Stimulated activated naive CD8-positive, alpha-beta T cell treated with anti-CD3 and anti-CD28 coated beads, Interleukin-15, Interleukin-2, amounts not matched to agents 100 U/mL and 50 U/mL, for 24 hours (primary cell): ENCODE data around the gene ACAP1.
"Not testable (repeated sequence)": the region's sequence is repeated elsewhere in the genome, so short reads cannot be mapped to it uniquely, and the experiment has no call there.

Source experiments
- ATAC-seq: fragments of 150-1000 bp; cut with Tn5 transposase; one replicate; pipeline ENCODE4 v1.10.0; 2021
- DNase-seq: peaks from one replicate; pipeline ENCODE4 v3.0.0; 2021

ACAP1 gene

DNA sequence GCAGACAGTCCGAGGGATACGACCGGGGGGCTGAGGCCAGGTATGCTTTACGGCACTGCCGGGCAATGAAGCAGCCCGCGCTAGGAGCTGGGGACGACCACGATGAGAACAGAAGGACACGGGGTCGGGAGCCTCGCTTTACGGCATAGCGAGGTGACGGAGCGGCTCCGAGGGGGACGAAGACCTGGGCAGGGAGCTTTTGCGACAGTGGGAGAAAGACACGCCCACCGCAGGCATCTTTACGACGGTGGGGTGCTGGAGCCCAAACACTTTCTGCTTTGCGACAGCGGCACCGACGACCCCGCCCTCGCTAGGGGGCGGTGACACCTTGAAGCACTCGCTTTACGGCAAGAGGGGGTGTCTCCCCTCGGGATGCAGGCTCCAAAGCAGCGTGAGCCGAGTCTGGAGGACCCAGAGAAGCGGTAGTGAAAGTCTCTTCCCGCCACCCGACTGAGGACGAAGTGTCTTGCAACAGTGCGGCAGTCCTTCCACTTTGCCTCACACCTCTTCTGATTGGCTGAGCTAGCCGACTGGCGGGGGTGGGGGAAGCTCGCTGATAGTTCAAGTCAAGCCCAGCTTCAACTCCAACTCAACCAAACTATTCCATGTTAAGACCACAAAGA, 6.8 kb upstream of the ACAP1 start:
- ATAC-seq (peak; percentile 76), DNase-seq (peak; percentile 94)

DNA sequence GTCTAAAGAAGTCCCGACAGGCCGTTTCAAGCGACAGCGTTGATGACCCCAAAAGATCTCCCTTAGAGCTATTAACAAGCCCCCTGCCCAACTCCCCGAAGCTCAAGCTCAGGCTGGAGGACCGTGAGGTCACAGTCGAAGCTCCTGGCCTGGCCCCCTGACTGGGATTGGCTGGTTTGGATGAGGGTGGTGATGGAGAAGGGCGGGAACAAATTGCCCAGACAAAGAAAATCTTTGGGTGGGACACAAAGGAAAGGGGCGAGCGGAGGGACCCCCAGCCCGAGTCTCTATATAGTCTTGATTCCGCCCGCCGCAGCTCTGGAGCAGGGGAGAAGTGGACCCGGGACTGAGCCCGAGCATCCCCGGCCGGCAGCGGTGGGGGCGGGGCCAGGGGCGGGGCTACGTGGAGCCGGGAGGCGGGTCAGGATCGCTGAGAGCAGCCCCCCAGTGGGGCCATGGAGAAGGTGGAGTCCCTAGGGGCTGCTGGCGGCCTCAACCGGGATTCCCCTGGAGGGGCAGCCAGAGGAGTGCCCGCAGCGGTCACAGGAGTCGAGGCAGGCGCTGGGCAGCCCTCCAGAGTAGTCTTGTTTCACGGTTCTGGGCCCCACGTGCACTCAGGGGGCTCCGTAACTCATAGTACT, 6.2 kb upstream of the ACAP1 start:
- peak; percentile 70 for ATAC-seq
- DNase-seq: peak; percentile 85

DNA sequence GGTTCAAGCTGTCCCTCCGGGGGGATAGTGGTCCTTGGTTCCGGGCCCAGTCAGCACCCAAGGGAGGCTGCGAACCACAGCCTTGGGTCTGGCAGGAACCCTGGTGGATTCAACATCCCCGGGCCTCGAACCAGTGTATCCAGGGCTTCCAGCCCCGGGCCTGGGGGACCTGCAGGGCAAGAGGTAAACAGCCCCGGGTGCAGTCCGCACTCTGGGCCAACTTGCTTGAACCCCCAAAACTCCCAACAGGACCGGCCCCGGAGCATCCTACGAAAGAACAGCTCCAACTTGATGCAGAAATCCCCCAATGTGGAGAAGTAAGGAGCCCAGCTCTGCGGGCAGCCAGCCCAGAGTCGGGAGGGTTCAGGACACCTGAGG, 5.7 kb upstream of the ACAP1 start:
- no peak for DNase-seq
- ATAC-seq: no peak

DNA sequence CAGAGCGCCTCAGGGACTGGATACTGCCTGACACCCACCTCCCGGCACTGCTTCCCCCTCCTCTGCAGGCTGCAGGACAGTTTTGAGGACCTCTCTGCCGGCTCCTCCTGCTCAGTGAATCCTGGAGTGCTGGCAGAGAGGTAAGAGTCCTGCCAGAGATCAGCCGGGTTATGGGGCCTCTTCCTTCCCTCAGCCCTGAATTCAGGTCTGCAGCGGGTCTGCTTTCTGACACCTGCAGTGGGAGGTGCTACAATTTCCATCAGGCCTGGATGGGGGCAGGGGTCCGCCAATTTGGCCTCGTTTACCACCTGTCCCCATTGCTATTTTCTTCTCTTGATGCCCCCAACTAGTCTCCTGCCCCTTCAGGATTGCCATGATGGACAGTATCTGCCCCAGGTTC, 4.2 kb upstream of the ACAP1 start:
- no peak for DNase-seq

DNA sequence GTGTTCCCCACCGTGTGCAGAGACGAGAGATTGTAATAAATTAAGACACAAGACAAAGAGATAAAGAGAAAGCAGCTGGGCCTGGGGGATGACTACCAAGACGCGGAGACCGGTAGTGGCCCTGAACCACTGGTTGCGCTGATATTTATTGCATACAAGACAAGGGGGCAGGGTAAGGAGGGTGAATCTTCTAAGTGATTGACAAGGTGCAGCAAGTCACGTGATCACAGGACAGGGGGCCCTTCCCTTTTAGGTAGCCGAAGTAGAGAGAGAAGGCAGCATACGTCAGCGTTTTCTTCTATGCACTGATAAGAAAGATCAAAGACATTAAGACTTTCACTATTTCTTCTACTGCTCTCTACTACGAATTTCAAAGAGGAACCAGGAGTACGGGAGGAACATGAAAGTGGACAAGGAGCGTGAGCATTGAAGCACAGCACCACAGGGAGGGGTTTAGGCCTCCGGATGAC, 3.7 kb upstream of the ACAP1 start:
- not testable (repeated sequence) for ATAC-seq, DNase-seq

More for the DNA sequence above, 4.2 kb upstream of the ACAP1 start:
- no peak for ATAC-seq

DNA sequence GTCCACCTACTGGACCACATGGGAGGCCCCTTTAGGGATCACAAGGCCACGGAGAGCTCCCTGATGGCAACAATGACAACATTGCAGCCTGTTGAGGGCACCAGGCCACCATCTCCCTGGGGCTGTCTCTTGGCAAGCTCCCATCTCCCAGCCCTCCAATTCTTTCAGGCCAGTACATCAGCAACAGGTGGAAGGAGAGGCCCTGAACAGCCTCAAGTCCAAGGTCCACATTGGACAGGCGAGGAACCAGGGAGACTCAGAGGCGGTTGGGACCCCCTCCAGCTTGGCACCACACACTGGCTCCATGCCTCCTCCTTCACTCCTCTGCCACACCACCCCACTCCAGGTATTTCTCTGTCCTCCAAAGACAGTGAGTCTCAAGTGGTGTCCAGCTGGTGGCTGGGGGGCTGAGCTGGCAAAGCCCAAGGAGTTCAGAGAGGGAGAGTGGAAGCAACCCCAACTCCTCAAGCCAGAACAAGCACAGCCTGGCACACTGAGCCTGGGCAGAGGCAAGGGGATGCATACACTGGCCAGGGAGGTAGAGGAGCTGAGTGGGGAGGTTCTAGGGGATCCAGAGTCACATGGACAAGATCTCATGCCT, 1.3 kb upstream of the ACAP1 start:
- no peak for DNase-seq
- no peak for ATAC-seq

DNA sequence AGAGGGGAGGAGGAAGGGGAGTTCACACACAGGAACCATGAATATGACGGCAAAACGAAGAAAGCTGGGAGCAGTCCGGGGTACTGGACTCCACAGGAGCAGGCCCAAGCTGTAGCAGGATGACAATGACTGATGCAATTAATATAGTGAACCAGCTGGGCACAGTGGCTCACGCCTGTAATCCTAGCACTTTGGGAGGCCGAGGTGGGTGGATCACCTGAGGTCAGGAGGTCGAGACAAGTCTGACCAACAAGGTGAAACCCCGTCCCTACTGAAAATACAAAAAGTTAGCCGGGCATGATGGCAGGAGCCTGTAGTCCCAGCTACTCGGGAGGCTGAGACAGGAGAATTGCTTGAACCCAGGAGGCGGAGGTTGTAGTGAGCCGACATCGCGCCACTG, 564 bp upstream of the ACAP1 start:
- not testable (repeated sequence) for ATAC-seq, DNase-seq

DNA sequence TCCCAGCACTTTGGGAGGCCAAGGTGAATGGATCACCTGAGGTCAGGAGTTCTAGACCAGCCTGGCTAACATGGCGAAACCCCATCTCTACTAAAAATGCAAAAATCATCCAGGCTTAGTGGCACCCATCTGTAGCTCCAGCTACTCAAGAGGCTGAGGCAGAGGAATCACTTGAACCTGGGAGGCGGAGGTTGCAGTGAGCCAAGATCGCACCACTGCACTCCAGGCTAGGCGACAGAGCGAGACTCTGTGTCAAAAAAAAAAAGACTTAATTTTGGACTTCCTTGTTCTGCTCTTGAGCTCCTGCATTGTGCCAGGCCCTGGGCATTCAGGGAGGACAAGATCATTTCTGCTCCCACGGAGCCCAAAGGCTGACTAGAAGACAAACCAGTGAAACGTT, 1.3 kb downstream of the ACAP1 start:
- ATAC-seq, DNase-seq: not testable (repeated sequence)

DNA sequence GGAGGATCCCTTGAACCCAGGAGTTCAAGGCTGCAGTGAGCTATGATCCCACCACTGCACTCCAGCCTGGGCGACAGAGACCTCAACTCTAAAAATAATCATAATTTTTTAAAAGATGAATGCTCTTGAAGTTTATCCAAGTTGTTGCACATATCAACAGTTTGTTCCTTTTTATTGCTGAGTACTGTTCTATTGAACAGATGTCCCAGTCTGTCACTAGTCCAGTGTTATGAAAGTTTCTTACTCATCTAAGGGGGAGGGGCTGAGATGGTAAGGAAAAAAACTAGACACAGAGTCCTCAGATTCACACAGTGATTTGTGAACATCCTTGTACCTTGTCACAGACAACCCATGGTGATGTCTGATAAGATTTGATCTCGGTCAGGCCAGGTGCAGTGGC, 3.9 kb downstream of the ACAP1 start:
- ATAC-seq (no peak), DNase-seq (no peak)

DNA sequence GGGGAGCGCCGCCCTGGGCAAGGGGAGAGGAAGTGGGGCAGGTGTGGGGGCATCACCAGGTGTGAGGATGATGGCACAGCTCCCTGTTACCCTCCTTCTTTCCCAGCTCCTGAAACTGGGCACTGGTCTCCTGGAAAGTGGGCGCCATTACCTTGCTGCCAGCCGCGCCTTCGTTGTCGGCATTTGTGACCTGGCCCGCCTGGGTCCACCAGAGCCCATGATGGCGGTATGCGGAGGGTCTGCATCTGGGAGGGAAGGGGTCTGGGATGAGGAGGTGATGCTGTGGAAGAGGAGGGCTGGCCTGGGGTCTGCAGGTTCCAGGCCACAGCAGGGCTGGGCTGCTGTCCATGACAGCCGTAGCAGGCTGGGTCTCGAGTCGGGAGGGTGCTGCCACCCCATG, 5.5 kb downstream of the ACAP1 start:
- DNase-seq: no peak
- ATAC-seq: no peak

DNA sequence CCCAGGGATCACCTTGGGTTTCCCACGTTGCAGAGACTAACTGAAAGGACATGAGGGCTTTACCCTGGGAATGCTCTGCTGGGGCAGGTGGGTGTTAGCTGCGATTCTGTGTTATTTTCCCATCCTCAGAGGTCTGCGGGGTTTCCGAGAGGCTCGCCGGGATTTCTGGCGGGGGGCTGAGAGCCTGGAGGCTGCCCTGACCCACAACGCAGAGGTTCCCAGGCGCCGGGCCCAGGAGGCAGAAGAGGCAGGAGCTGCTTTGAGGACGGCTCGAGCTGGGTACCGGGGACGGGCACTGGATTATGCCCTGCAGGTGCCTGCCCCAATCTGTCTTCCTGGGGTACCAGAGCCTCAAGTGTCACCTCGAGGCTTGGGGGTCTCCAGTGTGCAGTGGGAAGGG, 6.9 kb downstream of the ACAP1 start:
- DNase-seq (no peak), ATAC-seq (no peak)

DNA sequence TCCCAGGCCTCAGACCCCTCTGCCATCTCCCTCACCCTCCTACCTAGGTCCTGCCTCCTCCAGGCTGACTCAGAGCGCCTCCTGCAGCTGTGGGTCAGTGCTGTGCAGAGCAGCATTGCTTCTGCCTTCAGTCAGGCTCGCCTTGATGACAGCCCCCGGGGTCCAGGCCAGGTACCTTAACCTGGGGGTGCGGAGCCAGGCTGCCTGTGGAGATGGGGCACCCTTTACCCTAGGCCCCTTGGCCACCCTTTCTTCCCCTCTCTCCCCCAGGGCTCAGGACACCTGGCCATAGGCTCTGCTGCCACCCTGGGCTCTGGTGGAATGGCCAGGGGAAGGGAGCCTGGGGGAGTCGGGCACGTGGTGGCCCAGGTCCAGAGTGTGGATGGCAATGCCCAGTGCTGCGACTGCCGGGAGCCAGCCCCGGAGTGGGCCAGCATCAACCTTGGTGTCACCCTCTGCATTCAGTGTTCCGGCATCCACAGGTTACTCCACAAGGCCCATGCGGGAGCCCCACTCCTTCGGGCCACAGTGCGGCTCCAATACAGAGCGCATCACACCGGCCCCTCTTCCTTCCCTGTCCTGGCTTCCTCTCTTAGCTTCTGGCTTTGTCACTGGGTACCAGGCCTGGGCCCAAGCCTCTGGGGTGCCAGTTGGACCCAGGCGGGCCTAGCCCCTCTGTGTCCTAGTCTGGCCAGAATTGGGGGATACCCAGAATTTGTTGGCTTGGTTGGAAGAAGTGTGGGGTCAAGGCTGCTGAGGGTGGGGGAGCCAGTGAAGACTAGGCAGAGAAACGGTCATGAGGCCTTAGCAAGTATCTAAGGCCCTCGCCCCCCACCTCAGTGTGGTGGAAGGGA, 10.7 kb downstream of the ACAP1 start:
- ATAC-seq: no peak
- DNase-seq: no peak

DNA sequence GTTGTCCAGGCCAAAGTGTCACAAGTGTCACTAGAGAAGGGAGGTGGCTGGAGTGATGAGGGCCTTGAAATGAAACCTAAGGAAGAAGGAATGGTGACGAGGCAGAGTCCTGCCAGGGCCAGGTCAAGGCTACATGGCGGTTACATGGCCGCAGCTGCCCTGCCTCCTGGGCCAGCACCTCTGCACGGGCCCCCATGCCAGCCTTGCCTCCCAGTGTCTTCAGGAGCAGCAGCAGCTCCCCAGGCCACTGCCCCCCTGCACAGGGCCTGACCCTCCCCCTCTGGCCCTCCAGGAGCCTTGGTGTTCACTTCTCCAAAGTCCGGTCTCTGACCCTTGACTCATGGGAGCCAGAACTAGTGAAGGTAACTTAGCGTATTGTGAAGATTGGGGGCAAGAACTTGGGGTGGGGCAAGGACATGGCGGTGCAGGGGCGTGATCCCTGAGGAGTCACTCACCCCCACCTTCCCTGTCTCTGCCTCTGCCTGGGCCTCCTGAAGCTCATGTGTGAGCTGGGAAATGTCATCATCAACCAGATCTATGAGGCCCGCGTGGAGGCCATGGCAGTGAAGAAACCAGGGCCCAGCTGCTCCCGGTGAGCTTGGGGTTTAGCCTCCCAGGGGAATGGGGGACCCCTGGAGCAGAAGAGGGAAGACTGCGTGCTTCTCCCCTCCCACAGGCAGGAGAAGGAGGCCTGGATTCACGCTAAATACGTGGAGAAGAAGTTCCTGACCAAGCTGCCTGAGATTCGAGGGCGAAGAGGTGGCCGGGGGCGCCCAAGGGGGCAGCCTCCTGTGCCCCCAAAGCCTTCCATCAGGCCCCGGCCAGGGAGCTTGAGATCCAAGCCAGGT, 11.5 kb downstream of the ACAP1 start:
- ATAC-seq: no peak

DNA sequence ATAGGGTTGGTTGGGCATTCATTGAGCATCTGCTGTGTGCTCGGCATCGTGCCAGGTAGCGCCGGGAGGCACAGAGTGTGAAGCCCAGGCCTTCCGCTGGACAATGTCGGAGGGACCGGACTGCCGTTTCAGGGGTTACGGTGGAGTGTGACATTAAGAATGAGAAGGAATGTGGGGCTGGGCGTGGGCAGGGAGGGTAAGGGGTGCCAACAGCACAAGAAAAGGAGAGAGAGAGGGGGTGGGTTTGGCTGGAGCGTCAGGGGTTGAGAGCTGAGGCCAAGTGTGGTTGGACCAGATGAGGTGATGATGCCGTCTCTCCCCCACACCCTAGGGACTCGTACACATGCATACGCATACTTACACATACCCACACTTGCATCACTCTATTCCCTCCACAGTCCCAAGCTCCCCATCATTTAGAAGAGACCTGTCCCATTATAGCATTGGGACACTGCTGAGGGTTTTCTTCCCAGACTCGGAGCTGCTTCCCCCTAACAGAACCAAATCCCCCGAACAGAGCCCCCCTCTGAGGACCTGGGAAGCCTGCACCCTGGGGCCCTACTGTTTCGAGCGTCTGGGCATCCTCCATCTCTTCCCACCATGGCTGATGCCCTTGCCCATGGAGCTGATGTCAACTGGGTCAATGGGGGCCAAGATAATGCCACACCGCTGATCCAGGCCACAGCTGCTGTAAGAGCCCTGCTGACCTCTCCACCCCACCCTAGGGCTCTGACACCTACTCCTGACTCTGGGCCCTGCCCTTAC, 12.3 kb downstream of the ACAP1 start:
- DNase-seq (no peak), ATAC-seq (no peak)

More for the DNA sequence above, 11.5 kb downstream of the ACAP1 start:
- no peak for DNase-seq

DNA sequence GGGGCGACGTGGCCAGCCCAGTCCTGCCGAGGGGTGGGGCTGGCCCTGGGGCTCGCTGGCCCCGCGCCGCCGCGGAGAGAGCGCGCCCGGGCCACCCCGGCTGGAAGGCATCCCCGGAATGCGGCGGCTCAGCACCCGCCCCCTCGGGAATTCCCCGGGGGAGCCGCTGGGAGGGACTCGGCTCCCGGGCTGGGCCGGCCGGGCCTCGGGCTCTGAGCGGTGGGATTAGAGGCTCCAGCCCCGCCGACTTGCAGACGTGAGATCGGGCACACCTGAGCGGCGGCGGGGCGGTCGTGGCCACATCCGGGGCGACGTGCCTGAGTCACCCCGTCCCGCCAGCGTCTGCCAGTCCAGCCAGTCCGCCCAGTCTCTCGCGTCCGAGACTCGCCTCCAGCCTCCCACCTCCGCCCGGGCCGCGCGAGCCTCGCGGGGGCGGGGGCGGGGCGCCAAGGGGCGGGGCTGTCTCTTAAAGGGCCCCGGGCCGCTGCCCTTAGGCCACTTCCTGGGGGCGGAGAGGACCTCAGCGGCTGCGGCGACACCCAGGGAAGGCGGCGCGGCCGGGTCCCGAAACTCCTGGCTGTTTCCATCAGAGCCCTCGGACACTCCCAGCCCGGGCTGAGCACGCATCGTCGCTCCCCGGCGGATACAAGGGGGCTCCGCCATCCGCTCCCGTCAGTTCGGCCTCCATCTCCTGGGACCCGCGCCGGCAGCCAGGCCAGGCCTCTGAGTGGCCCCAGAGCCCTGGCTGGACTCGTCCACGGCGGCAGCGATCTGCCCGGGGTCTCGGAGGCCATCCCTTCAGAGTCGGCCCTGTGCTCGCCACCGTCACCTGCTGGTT, 15.6 kb downstream of the ACAP1 start, which contains the start of gene KCTD11:
Gene KCTD11, plus strand, starts transcription at position 498 of the 838 bp plus-strand sequence.
- peak; percentile 87 for DNase-seq
- ATAC-seq: peak; percentile 59

DNA sequence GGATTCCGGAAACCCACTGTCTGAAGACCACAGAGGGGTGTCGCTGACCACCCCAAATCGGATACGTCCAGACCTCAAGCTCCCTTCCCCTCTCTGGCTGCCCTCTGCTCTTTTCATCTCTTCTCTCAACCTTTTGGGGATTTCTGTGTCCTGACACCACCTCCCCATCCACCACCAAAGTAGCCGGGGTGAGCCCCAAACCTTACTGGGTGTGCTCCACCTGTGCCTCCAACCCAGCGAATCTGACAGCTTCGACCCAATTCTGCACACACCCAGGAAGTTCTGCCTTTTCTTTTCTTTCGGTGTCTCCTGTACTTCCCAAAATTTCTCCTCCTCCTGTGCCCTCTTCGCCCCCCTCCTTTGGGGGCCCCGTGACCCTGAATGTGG, 16.2 kb downstream of the ACAP1 start:
- DNase-seq: no peak
- ATAC-seq: no peak

DNA sequence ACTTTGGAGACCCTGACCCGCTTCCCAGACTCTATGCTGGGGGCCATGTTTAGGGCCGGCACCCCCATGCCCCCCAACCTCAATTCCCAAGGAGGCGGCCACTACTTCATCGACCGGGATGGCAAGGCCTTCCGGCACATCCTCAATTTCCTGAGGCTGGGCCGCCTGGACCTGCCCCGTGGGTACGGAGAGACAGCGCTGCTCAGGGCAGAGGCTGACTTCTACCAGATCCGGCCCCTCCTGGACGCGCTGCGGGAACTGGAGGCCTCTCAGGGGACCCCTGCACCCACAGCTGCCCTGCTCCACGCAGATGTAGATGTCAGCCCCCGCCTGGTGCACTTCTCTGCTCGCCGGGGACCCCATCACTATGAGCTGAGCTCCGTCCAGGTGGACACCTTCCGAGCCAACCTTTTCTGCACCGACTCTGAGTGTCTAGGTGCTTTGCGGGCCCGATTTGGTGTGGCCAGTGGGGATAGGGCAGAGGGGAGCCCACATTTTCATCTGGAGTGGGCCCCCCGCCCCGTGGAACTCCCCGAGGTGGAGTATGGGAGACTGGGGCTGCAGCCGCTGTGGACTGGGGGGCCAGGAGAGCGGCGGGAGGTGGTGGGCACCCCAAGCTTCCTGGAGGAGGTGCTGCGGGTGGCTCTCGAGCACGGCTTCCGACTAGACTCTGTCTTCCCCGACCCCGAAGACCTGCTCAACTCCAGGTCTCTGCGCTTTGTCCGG, 16.7 kb downstream of the ACAP1 start:
- DNase-seq (no peak), ATAC-seq (no peak)

DNA sequence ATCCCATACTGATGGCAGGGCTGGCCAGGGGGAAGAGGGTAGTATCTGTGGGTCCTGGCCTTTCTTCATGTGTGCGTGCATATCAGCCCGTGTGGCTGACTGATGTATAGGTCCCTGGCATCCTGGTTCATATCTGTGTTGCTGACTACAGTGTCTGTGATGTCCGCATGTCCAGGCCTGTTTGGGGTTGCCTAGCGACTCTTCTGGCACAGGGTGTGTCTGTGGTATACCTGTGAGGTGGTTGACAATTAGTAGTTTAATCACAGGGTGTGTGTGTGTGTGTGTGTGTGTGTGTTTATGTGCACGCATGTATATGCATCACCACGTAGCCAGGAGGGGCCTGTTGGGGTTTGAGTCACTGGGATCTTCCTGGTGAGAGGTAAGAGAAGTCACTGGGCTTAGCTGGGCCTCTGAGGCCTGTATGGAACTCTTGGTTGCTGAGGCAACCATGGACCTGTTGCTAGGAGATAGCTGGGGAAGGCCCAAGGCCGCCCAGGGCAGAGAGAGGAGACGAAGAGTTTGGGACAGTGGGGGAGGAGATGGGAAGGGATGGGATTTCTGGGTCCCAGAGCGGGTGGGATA, 18.0 kb downstream of the ACAP1 start:
- DNase-seq (peak; percentile 37), ATAC-seq (peak; percentile 7)

DNA sequence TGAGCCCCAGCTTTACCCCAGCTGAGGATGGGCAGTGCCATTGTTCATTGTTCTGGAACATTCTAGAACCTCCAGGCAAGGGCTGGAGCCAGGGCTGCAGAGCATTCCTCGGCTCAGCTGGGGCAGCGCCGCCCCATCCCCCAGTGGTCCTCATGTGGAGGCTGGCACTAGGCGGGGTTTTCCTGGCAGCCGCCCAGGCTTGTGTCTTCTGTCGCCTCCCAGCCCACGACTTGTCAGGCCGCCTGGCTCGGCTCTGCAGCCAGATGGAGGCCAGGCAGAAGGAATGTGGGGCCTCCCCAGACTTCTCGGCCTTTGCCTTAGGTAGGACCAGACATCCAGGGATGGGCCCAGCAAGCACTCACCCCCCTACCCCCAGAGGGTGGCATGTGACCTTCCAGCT, 18.7 kb downstream of the ACAP1 start, which contains the start of gene TMEM95:
Gene TMEM95, plus strand, starts transcription at position 104 of the 400 bp plus-strand sequence. Its CDS starts 49 bp downstream, at position 153.
- ATAC-seq (no peak), DNase-seq (no peak)
